Activated CD8-positive, alpha-beta memory T cell treated with anti-CD3 and anti-CD28 coated beads for 24 hours (primary cell): ENCODE measurements around the gene MAP3K14.

ENCODE experiments used
- DNase-seq: peaks from one replicate; pipeline ENCODE4 v3.0.0-alpha.2; 2020

Gene MAP3K14

DNA sequence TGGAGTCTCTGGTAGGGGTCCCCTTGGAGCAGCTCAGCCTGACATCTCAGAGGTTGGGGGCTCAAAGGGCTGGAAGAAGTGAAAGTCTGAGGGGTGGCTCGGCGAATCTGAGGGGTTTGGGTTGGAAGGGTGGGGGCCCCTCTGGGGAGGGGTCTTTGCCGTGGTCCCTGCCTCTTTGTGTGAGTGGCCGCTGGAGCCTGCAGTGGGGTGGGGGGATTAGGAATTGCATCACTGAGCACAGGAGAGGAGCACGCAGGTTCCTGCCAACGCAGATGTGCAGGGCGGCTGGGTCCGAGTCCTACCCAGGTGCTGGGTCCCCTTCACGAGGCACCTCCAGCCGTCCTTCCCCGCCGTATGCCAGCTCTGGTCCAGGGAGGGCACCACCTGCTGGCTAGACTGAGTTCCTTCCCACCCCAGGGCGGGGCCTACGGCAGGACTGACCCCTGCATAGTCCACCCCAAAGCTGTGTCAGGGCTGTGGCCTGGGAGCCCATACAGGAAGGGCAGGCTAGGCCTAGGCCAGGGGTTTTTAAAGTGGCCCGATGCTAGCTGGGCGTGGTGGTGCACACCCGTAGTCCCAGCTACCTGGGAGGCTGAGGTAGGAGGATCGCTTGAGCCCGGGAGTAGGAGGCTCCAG, 85.2 kb downstream of the MAP3K14 start:
- no peak for DNase-seq

DNA sequence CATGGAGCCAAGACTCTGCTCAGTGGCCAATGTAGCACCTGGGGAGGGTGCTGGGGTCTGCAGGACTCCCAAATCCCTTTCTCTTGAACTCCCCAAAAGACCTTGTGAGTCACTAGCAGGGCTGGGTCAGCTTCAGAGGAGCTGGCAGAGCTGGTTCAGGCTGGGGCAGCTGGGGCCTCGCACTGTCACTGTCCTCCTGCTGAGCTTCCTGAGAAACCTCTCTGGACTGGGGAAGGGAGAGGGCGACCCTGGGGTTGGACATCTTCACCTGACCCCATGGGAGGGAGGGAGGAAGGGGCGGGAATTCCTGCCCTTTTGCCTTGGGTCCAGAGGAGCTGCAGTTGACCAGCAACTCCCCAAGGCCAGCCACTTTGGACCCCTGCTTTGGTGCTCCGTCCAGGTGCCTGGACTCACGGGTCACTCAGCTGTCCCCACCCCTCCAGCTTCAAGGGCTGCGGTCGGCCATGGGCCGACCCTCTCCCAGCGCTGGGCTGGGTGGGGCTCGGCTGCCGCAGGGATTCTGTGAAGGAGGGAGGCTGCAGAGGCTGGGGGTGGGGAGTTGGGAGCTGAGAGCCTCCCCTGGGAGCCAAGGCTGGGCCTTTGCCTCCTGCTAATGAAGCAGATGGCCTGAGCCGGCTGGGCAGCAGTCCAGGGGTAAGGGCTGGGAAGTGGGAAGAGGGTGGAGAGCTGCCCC, 85.9 kb downstream of the MAP3K14 start:
- DNase-seq, result no peak

DNA sequence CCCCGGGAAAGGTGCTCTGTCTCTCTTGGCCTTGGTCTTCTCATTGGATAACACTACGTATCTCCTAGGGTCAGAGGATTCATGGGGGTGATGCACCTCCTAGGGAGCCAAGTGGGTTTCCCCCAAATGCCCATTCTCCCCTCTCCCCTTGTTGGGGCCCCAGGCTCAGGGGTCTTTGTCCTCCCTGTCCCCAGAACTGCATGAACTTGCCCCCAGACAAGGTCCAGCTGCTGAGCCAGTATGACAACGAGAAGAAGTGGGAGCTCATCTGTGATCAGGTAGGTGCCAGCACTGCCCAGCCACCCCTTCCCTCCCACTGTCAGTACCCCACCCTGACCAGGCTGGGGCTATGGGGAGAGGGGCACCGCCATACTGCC, 86.4 kb downstream of the MAP3K14 start:
- no peak for DNase-seq

DNA sequence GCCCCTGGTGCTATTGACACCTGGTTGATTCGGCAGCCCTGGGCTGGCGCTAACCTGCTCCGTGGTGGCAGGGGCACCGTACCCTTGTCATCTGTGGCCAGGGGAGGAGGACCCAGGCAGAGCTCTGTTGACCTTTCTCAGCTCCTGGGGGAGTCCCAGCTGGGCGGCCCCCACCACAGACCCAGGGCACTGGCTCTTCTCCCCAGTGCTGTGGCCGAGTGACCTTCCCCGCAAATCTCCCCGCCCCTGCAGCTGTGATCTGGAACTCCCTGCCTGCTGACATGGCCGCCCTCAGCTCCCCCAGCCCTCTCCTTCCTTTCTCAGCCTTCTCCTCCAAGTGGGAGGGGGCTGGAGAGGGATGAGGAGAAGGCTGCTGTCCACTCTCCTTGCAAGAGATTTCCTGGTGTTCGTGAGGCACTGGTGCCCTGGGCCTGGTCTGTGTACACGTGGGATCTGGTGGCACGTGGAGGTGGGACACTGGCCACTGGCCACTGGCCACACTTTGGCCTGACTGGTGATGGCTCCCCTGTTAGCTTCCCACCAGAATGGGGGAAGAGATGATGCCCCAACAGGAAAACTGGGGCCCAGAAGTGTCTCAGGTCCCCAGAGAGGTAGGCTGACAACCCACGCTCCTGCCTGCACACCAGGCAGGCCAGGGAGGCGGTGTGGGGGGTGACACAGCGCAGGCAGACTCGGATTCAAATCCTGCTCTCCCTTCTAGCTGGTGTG, 87.0 kb downstream of the MAP3K14 start:
- peak; percentile 78 for DNase-seq

DNA sequence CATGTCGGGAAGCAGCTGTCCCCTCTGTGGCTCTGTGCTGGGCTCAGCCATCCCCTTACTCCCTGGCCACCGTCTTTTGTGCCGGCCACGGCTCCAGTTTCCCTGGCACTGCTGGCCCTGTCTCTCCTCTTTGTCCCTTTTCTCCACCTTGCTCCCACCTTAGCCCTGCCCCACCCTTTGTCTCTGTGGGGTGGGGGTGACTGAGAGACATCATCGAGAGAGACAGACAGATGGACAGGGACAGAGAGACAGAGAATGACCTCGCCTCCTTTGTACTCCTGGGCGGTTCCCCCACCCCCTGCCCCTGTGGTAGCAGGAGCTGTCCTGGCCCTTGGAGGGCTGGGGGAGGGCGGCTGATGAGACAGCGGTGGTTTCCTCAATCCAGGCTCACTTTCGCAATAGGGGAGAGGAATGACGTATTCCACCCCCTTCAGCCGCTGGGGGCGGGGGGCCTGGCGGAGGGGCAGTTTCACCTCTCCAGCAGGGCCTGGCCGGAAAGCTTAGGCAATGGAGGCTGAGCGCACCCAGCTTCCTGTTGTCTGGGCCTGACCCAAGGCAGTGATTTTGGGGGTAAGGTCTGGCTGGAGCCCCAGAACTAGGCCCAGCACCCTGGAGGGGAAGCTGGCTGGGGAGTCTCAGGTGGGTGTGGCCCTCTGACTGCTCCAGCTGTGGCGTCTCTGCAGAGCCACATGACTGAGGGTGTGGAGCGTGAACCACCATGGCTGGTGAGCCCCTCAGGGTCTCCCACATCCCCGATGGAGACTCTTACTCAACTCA, 87.9 kb downstream of the MAP3K14 start:
- peak; percentile 95 for DNase-seq

DNA sequence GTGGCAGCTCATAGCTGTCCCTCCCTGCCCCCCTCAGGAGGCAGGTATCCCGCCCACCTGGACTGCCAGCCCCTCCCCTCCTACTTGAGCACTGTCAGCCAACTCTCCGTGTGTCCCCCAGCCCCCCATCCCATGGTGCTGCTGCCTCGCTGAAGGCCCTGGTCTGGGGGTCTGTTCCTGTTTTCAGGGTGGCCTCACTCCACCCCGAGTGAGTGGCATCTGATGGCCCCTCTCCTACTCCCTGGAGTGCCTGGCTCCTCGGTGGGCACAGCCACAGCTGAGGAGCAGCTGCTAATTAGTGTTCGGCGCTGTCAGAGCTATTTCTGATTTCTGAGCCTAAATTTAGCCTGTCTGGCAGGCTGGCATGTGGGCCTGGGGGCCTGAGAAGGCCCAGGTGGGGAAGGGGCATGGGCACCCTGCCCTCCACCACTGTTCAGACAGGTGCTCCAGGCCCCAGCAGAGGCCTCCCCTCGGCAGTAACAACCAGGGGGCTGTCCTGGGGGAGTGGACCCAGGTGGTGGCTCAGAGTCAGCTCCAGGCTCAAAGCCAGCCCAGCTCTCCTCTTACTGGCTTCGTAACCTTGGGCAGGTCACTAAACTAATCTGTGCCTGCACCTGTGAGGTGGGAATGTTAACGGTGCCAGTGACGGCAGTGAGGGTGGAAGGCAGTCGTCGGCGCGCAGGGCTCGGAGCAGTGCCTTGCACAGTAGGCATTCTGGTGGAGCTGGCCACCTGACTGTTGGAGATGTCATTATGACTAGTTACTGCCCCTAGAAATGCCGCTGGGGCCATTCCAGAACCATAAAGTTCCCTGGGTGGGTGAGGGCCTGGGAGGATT, 88.7 kb downstream of the MAP3K14 start:
- DNase-seq, result peak; percentile 80

DNA sequence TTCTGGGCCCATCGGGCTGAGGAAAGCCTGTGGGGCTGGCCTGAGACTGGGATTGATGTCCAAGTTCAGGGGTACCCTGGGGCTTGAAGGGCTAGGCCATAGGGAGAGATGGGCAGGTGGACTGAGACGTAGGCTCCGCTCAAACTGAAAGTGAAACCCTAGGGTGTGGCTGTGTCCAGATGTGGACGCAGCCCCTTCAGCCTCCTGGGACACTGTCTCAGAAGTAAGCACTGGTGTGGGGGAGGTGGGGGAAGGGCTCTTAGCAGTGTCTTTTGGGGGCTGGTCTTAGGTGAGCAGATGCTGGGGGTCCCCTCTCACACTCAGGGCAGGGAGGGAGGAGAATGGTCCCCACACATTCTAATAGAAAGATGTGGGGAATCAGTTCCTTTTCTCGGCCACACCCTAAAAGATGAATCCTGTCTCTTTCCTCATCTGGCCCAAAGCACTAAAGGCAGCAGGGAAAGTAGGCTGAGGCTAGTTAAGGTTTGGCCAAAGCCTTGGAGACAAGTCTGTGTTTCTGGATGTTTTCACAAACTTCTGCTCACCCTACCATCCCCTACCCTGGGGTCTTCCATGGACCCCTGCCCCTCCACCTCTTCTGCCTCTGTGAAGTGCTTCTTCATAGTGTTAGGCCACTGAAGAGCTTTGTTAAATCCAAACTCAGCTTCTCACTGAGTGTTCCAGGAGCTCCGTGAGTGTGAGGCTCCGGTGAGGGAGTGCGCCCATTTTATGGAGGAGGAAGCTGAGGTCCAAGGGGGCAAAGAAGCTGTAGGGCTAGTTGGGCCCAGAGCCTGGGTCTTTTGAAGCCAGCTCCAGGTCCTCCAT, 89.5 kb downstream of the MAP3K14 start:
- peak; percentile 76 for DNase-seq

DNA sequence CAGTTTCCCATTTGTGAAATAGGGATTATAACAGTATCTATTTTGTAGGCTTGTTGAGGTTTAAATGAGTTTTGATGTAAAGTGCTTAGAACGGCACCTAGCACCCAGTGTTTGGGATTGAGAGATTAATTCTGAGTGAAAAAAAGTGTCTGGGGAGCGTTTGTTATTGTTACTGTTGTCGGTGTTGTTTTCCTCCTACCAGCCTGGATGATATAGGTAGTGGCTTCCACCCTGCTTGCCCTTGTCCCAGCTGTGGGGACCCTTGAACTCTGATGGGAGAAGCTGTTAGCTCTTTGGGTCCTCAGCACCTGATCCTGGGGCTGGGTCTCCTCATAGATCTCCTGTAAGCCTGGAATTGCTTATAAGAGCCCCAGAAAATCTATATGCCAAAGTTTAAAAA, 90.2 kb downstream of the MAP3K14 start:
- no peak for DNase-seq

DNA sequence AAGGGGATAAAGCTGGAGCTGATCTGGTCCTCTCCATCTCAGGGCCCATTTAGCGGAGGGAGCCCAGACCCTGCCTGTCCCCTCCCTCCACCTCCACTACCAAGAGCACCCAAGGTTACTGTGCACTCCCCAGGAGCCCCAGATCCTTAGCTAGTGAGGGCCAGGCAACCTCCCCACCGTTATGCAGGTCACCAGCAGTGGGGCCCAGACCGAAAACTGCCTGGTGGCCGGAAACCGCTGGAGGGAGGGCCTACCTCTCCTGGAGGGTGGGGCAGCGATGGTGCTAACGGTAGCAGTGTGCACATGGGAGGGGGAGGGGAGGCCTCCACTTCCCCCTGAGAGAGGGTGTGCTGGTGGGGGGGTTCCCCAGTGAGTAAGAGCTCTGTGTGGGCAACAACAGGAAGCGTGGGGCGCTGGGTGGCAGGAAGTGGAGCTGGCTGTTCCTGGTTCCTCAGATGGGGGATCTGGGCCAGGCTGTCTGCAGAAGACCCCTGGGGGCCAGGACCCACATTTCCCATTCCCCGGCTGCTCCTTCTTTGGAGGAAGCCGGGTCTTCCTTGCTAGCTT, 90.8 kb downstream of the MAP3K14 start:
- DNase-seq, result peak; percentile 96

DNA sequence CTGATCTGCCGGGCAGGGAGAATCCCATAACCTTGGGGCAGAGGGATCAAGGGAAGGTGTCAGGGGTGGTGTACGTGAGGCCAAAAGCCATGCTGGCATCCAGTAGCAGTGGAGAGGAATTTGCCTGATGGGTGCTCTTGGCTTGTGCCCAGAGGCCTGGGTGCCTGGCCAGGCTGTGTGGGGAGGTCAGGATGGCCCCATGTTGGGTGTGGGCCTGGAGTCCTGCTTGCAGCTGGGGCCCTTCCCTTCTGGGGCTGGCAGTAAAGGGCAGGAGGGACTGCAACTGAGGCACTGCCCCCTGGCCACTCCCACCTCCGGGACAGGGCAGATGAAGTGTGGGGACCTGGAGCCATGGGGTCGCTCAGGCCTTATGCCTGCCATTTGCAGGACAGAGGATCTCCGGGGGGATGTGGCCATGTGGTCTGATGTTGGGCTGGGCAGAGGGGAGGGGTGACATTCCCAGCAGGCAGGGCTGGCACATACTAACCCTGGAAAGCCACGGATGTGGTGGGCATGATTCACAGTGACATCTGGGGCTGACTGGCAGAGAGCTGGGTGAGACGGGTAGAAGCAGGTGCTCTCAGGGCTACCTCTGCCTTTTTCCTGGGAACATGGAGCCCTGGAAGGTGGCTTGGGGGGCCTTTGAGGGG, 91.6 kb downstream of the MAP3K14 start:
- DNase-seq, result peak; percentile 84

DNA sequence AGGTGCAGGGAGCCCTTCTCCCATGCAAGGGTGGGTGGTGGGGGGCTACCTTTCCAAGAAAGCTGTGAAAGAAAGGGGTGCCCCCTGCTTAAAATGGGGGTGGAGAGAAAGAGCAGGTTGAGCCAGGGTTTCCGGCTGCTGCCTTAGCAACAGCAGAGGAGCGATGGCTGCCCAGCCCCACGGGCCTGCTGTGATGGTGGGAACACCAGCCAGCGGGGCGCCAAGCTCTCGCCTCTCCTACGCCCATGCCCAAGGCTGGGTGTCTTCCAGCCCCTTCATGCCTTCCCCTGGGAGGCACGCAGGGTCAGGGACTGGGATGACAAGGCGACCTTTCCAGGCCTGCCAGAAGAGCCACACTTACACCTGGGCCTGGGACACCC, 92.2 kb downstream of the MAP3K14 start:
- DNase-seq, result peak; percentile 77

DNA sequence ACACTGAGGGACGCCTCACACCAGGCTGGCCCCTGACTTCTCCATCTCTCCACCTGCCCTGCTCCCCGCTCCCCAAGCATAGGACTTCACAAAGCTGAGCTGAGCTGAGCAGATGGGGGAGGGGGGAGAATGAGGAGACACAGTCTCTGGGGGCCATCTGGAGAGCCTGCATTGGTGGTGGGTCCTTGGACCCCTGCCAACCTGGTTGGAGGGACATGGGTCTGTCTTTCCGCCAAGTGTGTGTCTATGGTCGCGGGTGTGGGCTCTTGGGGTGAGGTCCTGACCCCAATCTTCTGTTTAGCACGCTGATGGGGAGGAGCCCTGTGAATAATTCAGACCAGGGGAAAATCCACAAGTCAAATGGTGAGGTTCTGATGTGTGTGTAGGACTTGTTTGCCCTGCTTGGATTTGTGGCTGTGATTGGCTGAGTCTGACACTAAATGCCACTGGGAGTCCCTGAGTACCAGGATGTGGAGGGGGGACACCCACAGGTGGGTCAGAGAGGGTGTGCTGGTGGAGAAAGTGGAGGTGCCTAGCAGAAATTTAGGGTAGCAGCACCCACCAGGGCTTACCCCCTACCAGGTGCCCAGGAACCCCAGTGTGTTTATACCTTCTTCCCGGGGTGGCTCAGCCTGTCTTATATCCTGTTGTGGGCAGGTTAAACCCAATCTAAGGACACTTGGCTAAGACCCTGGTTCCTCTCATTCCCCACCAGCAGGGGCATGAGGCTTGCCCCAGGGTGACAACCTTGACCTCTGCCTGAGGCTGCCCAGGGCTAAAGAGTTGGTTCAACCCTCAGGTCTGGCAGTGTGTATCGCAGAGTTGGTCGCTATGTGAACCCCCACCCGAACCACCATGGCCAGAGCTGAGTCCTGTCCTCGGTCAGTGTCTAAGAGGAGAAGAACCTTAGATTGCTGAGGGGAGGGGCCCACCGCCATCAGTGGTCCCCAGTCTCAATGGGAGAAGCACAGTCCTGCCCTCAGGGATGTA, 93.0 kb downstream of the MAP3K14 start:
- DNase-seq, result peak; percentile 85

DNA sequence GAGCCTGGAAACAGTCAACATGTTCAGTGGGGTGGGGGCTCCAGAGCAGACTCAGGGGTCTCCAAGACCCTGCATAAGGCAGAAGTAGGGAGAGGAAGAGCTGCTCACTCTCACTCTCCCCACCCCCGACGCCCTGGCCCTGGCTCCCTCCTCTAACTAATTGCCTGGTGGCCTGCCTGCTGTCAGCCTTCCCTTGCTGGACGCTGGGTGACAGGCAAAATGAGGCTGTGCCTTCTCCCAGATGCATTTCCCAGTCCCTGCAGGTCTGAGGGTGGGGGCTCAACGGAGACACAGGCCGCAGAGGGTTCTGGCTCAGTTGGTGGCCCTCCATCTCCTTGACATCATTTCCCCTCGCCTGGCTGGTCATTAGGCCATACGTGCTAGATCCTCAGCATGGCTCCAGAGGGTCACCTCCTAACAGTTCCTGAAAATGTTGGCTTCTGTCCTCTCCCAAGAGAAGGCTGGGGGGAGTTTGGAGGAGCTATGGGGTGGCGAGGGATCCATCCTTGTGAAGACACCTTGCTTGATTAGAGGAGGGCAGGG, 93.8 kb downstream of the MAP3K14 start:
- DNase-seq, result no peak

DNA sequence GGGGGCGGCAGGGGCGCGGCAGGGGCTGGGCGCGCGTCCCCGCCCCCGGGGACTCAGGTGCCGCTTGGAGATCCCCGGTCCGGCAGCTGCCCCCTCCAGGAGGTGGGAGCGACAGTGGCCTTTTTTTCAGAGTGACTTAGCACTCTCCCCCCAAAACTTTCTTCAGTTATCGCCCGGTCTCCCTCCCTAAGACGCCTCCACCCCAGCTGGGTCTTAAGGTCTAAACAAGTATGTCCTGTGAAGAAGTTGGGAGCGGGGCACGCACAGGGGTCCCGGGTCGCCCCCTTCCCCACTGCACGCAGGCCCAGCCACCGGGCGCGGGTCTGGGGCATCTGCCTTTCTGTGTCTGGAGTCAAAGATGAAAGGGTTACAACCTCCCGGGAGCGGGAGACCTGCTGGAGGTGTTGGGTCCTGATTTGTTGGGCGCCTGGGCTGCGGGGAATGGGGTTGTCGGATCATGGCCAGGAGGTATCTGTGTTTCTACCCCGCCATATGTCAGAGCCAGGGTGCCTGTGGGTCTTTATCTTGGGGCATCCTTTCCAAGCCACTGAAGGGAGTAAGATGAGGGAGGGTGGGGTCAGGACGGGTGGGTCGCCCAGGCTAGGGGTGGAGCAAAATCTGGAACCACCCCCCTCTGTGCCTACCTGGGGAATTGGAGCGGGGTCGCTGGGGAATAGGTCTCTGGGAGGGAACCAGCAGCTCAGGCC, 94.4 kb downstream of the MAP3K14 start:
- DNase-seq, result peak; percentile 84

DNA sequence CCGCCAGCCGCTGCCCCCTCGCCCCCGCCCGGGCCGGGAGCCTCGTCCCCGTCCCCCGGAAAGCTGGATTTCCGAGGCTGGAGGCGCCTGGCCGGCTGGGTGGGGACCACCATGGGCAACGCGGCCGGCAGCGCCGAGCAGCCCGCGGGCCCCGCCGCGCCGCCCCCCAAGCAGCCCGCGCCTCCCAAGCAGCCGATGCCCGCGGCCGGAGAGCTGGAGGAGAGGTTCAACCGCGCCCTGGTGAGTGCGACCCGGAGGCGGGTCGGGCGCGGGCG, 94.9 kb downstream of the MAP3K14 start:
- DNase-seq, result no peak

DNA sequence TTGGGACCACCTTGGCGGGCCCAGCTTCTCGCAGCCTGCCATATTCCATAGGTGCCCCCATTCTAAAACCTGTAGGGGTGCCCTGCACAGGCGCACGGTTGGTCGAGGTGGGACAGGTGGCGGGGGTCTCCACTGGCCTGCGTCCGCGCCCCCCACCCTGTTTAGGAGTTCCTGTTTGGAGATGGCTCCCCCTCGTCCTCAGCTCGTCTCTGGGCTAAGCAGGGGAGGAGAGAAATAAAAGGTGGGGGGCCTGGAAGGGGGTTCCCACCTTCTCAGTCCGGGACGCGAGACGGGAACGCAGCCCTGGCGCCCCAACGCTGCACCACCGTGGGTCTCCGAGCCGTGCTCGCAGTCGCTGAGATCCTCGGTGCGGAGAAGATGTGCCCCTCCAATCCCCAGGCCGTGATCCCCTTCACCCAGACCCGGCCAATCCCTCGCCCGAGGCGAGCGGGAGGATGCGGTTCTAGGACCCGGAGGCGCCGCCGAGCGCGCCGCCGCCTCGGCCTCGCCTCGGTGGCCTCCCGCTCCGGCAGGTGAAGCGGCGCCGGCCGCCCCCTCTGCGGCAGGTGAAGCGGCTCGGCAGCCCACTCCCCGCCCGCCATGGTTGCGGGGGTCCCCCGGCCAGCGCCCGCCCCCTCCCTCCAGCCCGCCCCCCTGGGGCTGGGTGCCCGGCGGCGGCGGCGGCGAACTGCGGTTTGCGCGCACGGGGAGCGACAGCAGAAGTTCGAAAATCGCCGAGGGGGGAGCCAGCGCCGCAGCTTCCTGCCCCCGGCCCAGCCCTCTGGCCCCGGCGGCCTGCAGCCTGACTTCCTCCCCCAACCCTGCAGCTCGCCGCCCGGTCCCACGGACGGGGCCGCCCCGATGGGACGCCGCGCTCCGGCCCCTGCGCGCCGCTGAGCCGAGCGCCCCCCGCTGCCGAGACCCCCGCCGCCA, 95.5 kb downstream of the MAP3K14 start, which contains the start of gene FMNL1:
Gene FMNL1, plus strand, starts transcription at position 805 of the 933 bp plus-strand sequence. CDS start 240 bp downstream, outside the sequence.
- DNase-seq, result peak; percentile 85

DNA sequence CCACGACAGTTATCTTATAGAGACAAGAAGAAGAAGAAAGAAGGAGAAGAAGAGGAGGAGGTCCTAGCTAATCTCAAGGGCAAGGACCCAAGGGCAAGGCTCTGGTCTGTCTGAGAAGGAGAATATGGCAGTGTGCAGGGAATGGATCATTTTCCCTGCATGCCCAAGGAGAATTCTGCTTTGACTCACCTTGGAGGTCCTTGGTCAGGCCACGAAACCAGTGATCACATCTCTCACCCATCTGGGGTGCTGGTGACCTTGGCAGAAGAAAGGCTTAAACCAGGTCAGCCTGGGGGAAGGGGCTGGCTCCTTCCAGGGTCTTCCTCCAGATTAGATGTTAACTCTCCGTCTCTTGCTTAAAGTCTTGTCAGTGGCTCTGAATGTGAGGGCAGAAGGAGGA, 96.7 kb downstream of the MAP3K14 start:
- no peak for DNase-seq
